ENCODE data around the gene IL4R.
"Not testable (repeated sequence)": the region's sequence is repeated elsewhere in the genome, so short reads cannot be mapped to it uniquely, and the experiment has no call there.

The IL4R gene

GRCh38 chr16:27377666-27378485 lies 64.1 kb downstream of the IL4R start:
- no peak for DNase-seq (ENCODE audit: low read depth in 2 of 2, low spot score in 1 of 2)

DNA sequence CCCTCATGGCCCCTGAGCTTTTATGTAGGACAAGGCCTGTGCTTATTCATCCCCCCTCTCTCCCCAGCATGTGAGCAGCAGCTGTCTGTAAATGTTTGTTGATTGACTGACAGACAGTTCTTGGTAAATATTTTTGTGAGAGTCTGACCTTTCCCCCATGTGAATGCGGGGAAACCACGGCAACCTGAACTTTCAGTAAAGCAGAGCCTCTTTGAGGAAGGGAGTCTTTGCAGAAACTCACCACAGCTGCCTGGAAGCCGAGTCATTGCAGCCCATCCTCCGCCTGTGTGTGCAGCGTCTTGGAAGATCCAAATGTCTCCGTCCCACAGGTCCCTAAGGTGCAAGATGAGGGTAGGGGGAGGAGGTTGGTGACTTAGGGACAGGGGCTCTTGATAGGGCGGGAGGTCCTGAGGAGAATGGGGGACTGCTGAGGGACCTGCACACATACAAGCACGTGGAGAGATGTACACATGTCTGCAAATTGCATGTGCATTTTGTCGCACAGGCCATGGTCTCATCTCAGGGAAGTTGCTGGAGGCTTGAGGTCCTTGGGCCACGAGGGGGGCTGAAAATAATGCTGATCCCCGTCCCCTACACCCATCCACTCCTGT lies 65.2 kb downstream of the IL4R start:
- no peak for DNase-seq (ENCODE audit: low read depth in 2 of 2, low spot score in 1 of 2)

- no peak for DNase-seq (ENCODE audit: low read depth in 2 of 2, low spot score in 1 of 2)
Measured at GRCh38 chr16:27379919-27380318, 66.1 kb downstream of the IL4R start.

GRCh38 chr16:27381236-27381635 lies 67.5 kb downstream of the IL4R start:
- no peak for DNase-seq (ENCODE audit: low read depth in 2 of 2, low spot score in 1 of 2)

DNA sequence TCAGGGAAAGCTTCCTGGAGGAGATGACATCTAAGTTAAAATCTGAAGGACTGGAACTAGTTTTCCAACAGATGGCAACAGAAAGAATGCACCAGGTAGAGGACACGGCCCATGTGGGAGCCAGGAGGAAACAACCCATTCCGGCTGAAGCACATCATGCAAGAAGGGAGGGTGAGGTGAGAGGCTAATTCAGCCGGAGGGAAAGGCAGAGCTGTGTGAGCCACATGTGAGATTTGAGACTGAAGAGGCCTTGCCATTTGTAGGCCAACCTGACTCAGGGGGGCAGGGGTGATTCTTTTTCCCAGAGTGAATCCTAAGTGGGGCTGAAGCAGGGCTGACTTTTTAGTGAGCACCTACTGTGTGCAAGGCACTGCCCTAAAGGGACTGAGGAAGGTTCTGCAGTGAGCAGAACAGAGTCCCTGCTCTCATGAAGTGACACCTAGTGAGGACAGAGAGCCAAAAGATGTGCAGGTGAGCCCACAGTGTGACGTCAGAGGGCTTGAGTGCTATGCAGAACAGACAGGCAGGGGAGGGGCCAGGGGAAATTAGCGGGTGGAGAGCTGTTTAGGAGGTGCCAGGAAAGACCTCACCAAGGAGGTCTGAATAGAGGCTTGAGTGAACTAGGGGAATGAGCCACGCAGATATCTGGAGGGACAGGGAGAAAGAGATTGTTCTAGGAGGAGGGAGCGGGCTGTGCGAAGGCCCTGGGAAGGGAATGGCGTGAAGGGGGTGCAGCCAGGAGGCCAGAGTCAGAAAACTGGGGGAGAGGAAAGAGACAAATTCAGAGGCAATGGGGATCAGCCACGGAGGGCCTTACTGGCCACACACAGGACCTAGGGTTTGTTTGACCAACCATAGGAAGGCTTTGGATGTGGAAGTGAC lies 68.4 kb downstream of the IL4R start:
- DNase-seq (ENCODE audit: low read depth in 2 of 2, low spot score in 1 of 2), result no peak

GRCh38 chr16:27383556-27384243 lies 69.9 kb downstream of the IL4R start:
- DNase-seq (ENCODE audit: low read depth in 2 of 2, low spot score in 1 of 2), result no peak

DNA sequence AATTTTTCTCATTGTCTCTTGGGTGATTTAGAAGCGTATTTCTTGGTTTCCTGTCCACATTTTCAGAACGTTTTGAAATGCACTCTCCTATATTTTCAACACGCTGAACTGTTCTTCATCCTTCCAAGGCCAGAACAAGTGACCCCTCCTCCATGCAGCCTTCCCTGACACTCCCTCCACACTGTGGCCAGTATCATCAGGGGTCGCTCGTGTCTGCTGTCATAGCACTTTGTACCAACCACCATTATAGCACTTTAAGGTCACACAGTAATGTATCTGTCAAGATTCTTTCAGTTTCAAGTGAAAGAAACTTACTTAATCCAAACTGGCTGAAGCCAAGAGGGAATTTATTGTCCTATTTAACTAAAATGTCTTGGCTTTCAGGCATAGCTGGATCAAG lies 70.7 kb downstream of the IL4R start:
- no peak for DNase-seq (ENCODE audit: low read depth in 2 of 2, low spot score in 1 of 2)

DNA sequence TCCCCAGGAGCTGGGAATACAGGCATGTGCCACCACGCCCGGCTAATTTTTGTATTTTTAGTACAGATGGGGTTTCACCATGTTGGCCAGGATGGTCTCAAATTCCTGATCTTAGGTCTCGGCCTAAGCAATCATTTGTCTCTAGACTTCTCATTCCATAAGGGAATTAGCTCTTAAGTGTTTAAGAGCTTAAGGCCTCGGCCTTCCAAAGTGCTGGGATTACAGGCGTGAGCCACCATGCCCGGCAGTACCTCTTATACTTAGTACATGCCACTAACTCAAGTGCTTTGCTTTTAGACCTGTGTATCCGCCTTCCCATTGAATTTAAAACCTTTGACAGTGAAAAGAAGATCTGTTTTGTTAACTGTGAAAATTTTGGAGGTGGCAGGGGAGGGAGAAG lies 71.6 kb downstream of the IL4R start:
- no peak for DNase-seq (ENCODE audit: low read depth in 2 of 2, low spot score in 1 of 2)

GRCh38 chr16:27386674-27387073 lies 72.9 kb downstream of the IL4R start:
- DNase-seq (ENCODE audit: low read depth in 2 of 2, low spot score in 1 of 2), result no peak

DNA sequence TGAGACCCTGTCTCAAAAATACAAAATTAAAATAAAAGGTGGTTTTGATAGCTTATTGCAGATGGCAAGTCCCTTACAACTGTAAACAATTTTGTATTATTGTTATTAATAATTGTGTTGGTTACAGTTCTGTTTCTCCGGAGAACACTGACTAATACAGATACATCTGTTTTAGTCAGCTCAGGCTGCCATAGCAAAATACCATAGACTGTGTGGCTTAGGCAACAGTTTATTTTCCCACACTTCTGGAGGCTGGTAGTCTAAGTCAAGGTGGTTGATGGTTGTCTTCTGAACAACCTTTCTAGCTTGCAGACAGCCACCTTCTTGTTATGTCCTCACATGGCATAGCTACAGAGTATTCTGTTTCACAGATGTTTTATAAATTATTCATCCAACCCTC lies 74.0 kb downstream of the IL4R start:
- DNase-seq (ENCODE audit: low read depth in 2 of 2, low spot score in 1 of 2), result no peak

DNA sequence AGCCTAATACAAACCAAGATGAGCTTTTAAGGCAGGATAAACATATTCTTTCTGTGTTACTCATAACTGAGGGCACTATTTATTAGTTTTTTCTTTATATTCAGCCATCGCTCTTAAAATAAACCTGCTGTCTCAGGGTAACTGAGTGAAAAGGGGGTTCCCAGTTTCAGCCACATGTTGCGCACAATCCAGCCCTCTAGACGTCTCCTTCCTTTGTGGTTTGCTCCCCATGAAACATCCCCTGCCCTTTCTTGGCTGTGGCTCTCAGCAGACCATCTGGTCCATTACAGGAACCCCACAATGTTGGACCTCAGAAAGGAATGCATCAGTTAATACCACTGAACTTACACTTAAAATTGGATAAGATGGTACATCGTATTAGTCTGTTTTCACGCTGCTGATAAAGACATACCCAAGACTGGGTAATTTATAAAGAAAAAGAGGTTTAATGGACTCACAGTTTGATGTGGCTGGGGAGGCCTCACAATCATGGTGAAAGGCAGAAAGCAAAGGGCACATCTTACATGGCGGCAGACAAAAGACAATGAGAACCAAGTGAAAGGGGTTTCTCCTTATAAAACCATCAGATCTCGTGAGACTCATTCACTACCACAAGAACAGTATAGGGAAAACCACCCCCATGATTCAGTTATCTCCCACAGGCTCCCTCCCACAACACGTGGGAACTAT lies 75.6 kb downstream of the IL4R start:
- no peak for DNase-seq (ENCODE audit: low read depth in 2 of 2, low spot score in 1 of 2)

- no peak for DNase-seq (ENCODE audit: low read depth in 2 of 2, low spot score in 1 of 2)
Measured at GRCh38 chr16:27390151-27390550, 76.4 kb downstream of the IL4R start.

DNA sequence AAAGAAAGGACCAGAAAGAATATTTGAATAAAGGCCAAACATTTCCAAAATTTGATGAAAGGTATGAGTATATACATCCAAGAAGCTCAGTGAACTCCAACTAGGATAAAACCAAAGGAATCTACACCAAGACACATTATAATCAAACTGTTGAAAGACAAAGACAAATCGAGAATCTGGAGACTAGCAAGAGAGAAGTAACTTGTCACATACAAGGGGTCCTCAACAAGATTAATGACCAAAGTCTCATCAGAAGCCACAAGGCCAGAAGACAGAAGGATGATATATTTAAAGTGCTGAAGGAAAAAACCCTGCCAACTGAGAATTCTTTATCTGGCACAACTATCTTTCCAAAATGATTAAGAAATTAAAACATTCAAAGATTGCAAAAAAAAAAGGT lies 78.9 kb downstream of the IL4R start:
- DNase-seq (ENCODE audit: low read depth in 2 of 2, low spot score in 1 of 2), result no peak

DNA sequence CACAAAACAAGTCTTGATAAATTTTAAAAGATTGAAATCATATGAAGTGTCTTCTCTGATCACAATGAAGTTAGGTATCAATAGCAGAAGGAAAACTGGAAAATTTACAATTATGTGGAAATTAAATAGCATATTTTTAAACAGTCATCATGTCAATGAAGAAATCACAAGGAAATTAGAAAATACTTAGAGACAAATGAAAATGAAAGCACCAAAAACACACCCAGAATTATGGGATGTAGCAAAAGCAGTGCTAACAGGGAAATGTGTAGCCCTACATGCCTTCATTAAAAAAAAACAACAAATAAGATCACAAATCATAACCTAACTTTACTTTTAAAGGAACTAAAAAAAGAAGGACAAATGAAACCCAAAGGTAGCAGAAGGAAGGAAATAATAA lies 80.7 kb downstream of the IL4R start:
- no peak for DNase-seq (ENCODE audit: low read depth in 2 of 2, low spot score in 1 of 2)

- not testable (repeated sequence) for DNase-seq (ENCODE audit: low read depth in 2 of 2, low spot score in 1 of 2)
Measured at GRCh38 chr16:27398341-27398893, 84.6 kb downstream of the IL4R start.

GRCh38 chr16:27398894-27399853 lies 85.4 kb downstream of the IL4R start:
- DNase-seq (ENCODE audit: low read depth in 2 of 2, low spot score in 1 of 2), result no peak

DNA sequence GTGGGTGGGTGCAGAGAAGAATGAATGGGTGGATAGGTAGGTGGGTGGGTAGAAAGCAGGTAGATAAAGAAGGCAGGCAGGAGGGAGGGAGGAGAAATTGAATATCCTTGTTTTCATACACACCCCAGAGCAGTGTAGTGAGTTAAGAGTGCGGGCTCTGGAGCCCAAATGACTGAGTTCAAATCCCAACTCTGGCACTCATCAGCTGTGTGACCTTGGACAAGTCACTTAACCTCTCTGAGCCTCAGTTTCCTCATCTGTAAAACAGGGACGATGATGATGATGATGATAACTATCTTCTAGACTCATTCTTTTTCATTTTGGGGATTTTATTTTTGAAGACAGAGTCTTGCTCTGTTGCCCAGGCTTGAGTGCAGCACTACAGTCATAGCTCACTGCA lies 86.2 kb downstream of the IL4R start:
- DNase-seq (ENCODE audit: low read depth in 2 of 2, low spot score in 1 of 2), result no peak

DNA sequence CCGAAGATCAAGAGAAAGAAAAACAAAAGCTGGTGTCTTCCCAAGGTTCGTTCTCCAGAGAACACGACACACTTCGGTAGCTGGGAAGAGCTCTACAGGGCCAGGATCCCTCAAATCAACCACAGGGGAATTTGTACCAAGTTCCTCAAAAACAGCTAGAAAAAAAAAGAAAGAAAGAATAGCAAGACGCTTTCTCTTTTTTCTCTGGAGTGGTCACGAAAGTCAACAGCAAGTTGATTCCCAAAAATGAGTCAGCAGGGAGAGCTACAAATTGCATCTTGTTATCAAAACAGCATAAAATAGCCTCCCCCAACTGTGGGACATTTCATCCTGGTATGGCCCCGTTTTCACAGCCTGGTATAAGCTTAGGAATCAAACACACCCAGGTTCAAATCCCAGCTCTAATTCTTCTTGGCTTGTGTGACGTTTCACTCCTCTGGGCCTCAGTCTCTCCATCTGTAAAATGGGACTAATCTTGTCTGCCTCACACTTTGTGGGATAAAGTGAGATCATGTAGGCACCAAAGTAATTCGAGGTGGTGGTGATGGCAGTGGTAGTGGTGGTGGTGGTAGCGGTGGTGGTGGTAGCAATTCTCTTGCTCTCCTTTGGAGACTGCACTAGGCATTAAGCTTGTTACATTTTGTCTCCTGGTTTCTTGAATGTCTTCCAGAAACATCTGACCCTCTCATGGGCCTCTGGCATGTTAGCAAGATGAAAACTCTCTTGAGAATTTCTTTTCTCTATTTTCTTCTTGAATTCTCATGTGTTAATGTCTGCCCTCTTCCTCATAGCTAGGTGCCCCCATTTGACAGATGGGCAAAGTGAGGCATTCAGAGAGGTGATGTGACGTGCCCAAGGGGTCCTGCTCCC lies 87.2 kb downstream of the IL4R start:
- no peak for DNase-seq (ENCODE audit: low read depth in 2 of 2, low spot score in 1 of 2)
